Adrenal gland (tissue), 12 donors: ENCODE results near the gene ALDH3B2. TPM values are rescaled to one million over a fixed set of nuclear protein-coding genes. Genes with fewer than 3 reads are reported as not detected.
"Not testable (repeated sequence)": the region's sequence is repeated elsewhere in the genome, so short reads cannot be mapped to it uniquely, and the experiment has no call there.

Experiments used
- DNase-seq, 7 donors: peaks; one replicate each; pipeline ENCODE4 v3.0.0-alpha.2; 2019 to 2020
- H3K27ac ChIP-seq, 5 donors: fragments of 200-600 bp; sonication (generic) in 4 of 5; 1 replicate in 3 of 5; 2 replicates in 2 of 5; pipeline versions ENCODE4 v1.5.1 to v1.8.0; 2016 to 2020; ENCODE audit warnings: mild to moderate bottlenecking in 1 of 5
- H3K27me3 ChIP-seq: fragments of 200-600 bp; 2 replicates; pipeline ENCODE4 v1.8.0; 2021
- H3K36me3 ChIP-seq, 2 donors: fragments of 200-600 bp; replicated peaks in 1 of 2; 1 replicate in 1 of 2; 2 replicates in 1 of 2; pipeline versions ENCODE4 v1.5.1 to v1.8.0; 2018 to 2022
- H3K4me1 ChIP-seq, 2 donors: fragments of 200-600 bp; replicated peaks in 1 of 2; 1 replicate in 1 of 2; 2 replicates in 1 of 2; pipeline versions ENCODE4 v1.5.1 to v1.8.0; 2018 to 2021
- H3K4me3 ChIP-seq, 4 donors: fragments of 200-600 bp; sonication (generic) in 3 of 4; one replicate each; pipeline ENCODE4 v1.5.1; 2016 to 2018
- H3K9me3 ChIP-seq, 3 donors: fragments of 200-600 bp; sonication (generic) in 1 of 3; replicated peaks in 1 of 3; 1 replicate in 2 of 3; 2 replicates in 1 of 3; pipeline versions ENCODE4 v1.5.1 to v1.8.0; 2016 to 2021
- CTCF ChIP-seq, 6 experiments: fragments of 450-650 bp in 4 of 6; fragments of 200-600 bp in 2 of 6; sonication (generic) in 1 of 6; IDR thresholded peaks; 1 replicate in 5 of 6; 2 replicates in 1 of 6; pipeline versions ENCODE4 v1.5.1 to v1.8.0; 2016 to 2021; ENCODE audit warnings: antibody characterized with exemption in 6 of 6, mild to moderate bottlenecking in 2 of 6, moderate library complexity in 1 of 6
- POLR2A ChIP-seq, 2 donors: fragments of 450-650 bp; IDR thresholded peaks; one replicate each; pipeline ENCODE4 v1.6.1; 2017; ENCODE audit warnings: antibody characterized with exemption in 2 of 2, mild to moderate bottlenecking in 2 of 2, moderate library complexity in 1 of 2
- WGBS, 4 donors: extraction: QIAGEN DNeasy Blood & Tissue Kit in 2 of 4; methylation state at CpG; one replicate each; pipeline versions ENCODE4 v1.1.5 to v1.1.7; 2013 to 2017; 5-methylcytosine and 5-hydroxymethylcytosine counted together
- intact Hi-C, 2 donors: fragments of 100-400 bp; cut with DNase I; formaldehyde crosslinking; loops; one replicate each; pipeline versions ENCODE4 v1.14.1 to v1.15.0; 2022 to 2023
- polyA plus RNA-seq, 3 donors: library from polyadenylated mRNA; stranded (reverse); fragments of 200-250 nt in 2 of 3; fragments of 350-450 nt in 1 of 3; fragmentation: Illumina TruSeq in 1 of 3; extraction: RNeasy Lipid Tissue Mini Kit (QIAGEN cat#74804) in 1 of 3; gene quantifications; one replicate each; pipeline ENCODE4 v1.2.3, GENCODE V29; 2013 to 2014
- total RNA-seq, 9 donors: library from RNA; depleted of rRNA in 4 of 9; stranded (reverse); fragments of >200 nt in 4 of 9; fragments of 120-200 nt in 1 of 9; fragmentation: NEBNext Ultra II Directional in 1 of 9; extraction: Animal tissue kit (Norgen Biotek cat#: 25700) in 1 of 9; gene quantifications; one replicate each; pipeline versions ENCODE4 v1.1.0 to v1.2.4, GENCODE V29; 2013 to 2023
- donor health status: healthy with polysubstance abuse.
- donor health status: Bipolar disorder and iron deficiency.
- donor health status: DM: yes; HTN: yes; CAD: no.
- donor health status: DM: no; HTN: no; CAD: no.
- donor health status: DM: no; HTN: no; CAD: no.
- donor health status: DM: yes; HTN: yes; CAD: no.

ALDH3B2 gene
- total and polyA plus RNA-seq, 12 donors = 0.10 TPM; not detected in 11

- 44 to 72% (median 54%) methylated on average over 10 to 25 of the region's 25 CpGs for WGBS, 4 donors
- DNase-seq = no peak
- H3K36me3 ChIP-seq = no peaks in the 10 kb centered on the region
- no peaks in the 10 kb centered on the region for H3K27me3 ChIP-seq
- TF ChIP-seq CTCF (IDR thresholded peaks at IDR 0.05) (no peak), POLR2A (IDR thresholded peaks at IDR 0.05) (no peak)
- no peaks in the 10 kb centered on the region for H3K9me3 ChIP-seq
- peak overlapping the region in 1 of 4 donors; percentile 74 for H3K4me3 ChIP-seq
- peaks cover 0 to 14% of the 10 kb centered on the region in 2 donors for H3K4me1 ChIP-seq
- H3K27ac ChIP-seq = peak overlapping the region in 2 of 5 donors; percentile 89 to 98
- intact Hi-C loops = loop anchor here in 1 of 2 donors (5.0 kb wide), 1 partner anchor 83 kb away; no protein-coding TSS in a partner anchor
These were observed 45.6 kb downstream of the ALDH3B2 start for GRCh38 chr11:67628710-67629385.

- Histone ChIP-seq H3K9me3 (no peaks in the 10 kb centered on the region), H3K27ac (no peak overlapping the region), H3K4me1 (peaks cover 0 to 14% of the 10 kb centered on the region in 2 donors), H3K36me3 (no peaks in the 10 kb centered on the region), H3K27me3 (no peaks in the 10 kb centered on the region), H3K4me3 (no peak overlapping the region)
- no peak for DNase-seq
- no peak for TF ChIP-seq CTCF (IDR thresholded peaks at IDR 0.05)
- intact Hi-C loops = loop anchor here in 1 of 2 donors (5.0 kb wide), 1 partner anchor 84 kb away; no protein-coding TSS in a partner anchor
- 85 to 90% (median 87%) methylated on average over 3 to 15 of the region's 15 CpGs for WGBS, 4 donors
These were observed 46.4 kb downstream of the ALDH3B2 start for GRCh38 chr11:67627812-67628624.

- Histone ChIP-seq H3K9me3 (no peaks in the 10 kb centered on the region), H3K27ac (no peak overlapping the region), H3K4me3 (no peak overlapping the region), H3K4me1 (peaks cover 0 to 14% of the 10 kb centered on the region in 2 donors), H3K36me3 (no peaks in the 10 kb centered on the region), H3K27me3 (no peaks in the 10 kb centered on the region)
- peak in 1 of 7 donors; percentile 12 for DNase-seq
- WGBS, 4 donors = 78 to 92% (median 91%) methylated on average over 1 to 6 of the region's 6 CpGs
- TF ChIP-seq POLR2A (IDR thresholded peaks at IDR 0.05) = no peak
- no peak for TF ChIP-seq CTCF (IDR thresholded peaks at IDR 0.05)
- intact Hi-C loops = loop anchor here in 1 of 2 donors (5.0 kb wide), 1 partner anchor 85 kb away; no protein-coding TSS in a partner anchor
These were observed 47.0 kb downstream of the ALDH3B2 start for GRCh38 chr11:67627441-67627811.

GRCh38 chr11:67626970-67627369, 47.5 kb downstream of the ALDH3B2 start:
- DNase-seq = peak in 1 of 7 donors; percentile 9
- 85 to 98% (median 91%) methylated on average over 4 to 10 of the region's 10 CpGs for WGBS, 4 donors
- intact Hi-C loops = loop anchor here in 1 of 2 donors (5.0 kb wide), 1 partner anchor 85 kb away; no protein-coding TSS in a partner anchor

GRCh38 chr11:67626131-67626833, 48.1 kb downstream of the ALDH3B2 start:
- not testable (repeated sequence) for H3K4me3 ChIP-seq, H3K27ac ChIP-seq, H3K36me3 ChIP-seq, H3K9me3 ChIP-seq, H3K27me3 ChIP-seq
- intact Hi-C loops = loop anchor here in 1 of 2 donors (5.0 kb wide), 1 partner anchor 86 kb away; no protein-coding TSS in a partner anchor
- 86 to 99% (median 92%) methylated on average over 9 to 10 of the region's 10 CpGs for WGBS, 4 donors
- H3K4me1 ChIP-seq = peaks cover 0 to 14% of the 10 kb centered on the region in 2 donors
- DNase-seq = peak in 1 of 7 donors; percentile 12

More at GRCh38 chr11:67626970-67627369, 47.5 kb downstream of the ALDH3B2 start:
- no peak overlapping the region for H3K27ac ChIP-seq
- H3K4me1 ChIP-seq = peaks cover 0 to 14% of the 10 kb centered on the region in 2 donors
- H3K4me3 ChIP-seq = no peak overlapping the region
- no peaks in the 10 kb centered on the region for H3K36me3 ChIP-seq
- TF ChIP-seq POLR2A (IDR thresholded peaks at IDR 0.05) (no peak), CTCF (IDR thresholded peaks at IDR 0.05) (no peak)
- no peaks in the 10 kb centered on the region for H3K9me3 ChIP-seq
- H3K27me3 ChIP-seq = no peaks in the 10 kb centered on the region

- H3K4me1 ChIP-seq, H3K27ac ChIP-seq, H3K9me3 ChIP-seq, H3K36me3 ChIP-seq, intact Hi-C loops, H3K27me3 ChIP-seq, H3K4me3 ChIP-seq: not testable (repeated sequence)
- DNase-seq = peak in 1 of 7 donors; percentile 10
- WGBS, 4 donors = 86 to 100% (median 98%) methylated on average over 1 of the region's 1 CpG
These were observed 50.6 kb downstream of the ALDH3B2 start for GRCh38 chr11:67623795-67624194.
